SU-DHL-6 (cell line): ENCODE results near the gene ORC6.

ENCODE experiments used
- CTCF ChIP-seq: fragments of 200-600 bp; sonication (generic); IDR thresholded peaks from one replicate; pipeline ENCODE4 v1.5.1; 2017; ENCODE audit warnings: antibody characterized with exemption, mild to moderate bottlenecking, low read length, moderate library complexity; ENCODE audit not compliant: insufficient read depth, poor library complexity, severe bottlenecking
- EZH2phosphoT487 ChIP-seq: fragments of 200-600 bp; sonication (generic), shearing (Covaris generic); conservative IDR thresholded peaks from 2 replicates; pipeline ENCODE4 v1.6.1; 2018; ENCODE audit warnings: mild to moderate bottlenecking, antibody characterized with exemption, low read length, moderate library complexity, mixed read lengths

DNA sequence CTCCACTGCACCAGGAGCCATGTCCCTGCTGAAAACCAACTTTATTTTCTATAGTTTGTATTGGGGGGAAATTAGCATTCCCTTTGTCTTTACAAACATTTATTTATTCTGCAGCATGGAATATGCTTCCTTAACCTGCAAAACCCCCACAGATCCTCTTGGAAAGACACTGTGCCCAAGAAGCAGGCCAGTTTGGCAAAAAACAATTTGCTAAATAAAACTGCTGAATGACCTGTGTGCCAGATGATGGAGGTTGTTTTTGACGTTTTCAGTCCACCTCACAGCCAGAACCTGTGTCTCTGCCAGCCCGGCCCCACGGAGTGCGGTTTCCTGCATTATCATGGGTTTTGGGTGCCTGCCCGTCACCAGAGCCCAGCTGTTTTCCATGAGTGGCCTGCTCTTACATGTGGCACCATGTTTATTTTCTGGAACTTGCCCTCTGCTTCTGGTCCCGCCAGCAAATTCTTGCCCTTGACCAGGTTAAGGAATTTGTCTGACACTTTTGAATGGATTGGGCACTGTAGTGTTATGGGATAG, 26.4 kb downstream of the ORC6 start:
- TF ChIP-seq EZH2phosphoT487 = no peak
- TF ChIP-seq CTCF = no peak
